ENCODE results near the gene LHFPL2.

- no peak for TF ChIP-seq CTCF (IDR thresholded peaks at IDR 0.05; ENCODE audit: insufficient read depth, low read length)
- TF ChIP-seq POLR2AphosphoS5 (IDR thresholded peaks at IDR 0.05; ENCODE audit: low read depth), result no peak
Observed at GRCh38 chr5:78633700-78634099, 14.9 kb downstream of the LHFPL2 start.
